ENCODE measurements around the gene GREB1.

GREB1 gene

GRCh38 chr2:11556101-11556806 lies 22.4 kb downstream of the GREB1 start:
- FAIRE-seq: no peak
- no peak for DNase-seq (ENCODE audit: insufficient read length, low spot score)

GRCh38 chr2:11558214-11558886 lies 24.5 kb downstream of the GREB1 start:
- FAIRE-seq: no peak
- no peak for DNase-seq (ENCODE audit: insufficient read length, low spot score)

GRCh38 chr2:11559066-11559785 lies 25.4 kb downstream of the GREB1 start:
- DNase-seq (ENCODE audit: insufficient read length, low spot score) (no peak), FAIRE-seq (no peak)

- FAIRE-seq (no peak), DNase-seq (ENCODE audit: insufficient read length, low spot score) (no peak)
Observed at GRCh38 chr2:11559786-11560155, 25.9 kb downstream of the GREB1 start.

GRCh38 chr2:11560806-11561205 lies 27.0 kb downstream of the GREB1 start:
- FAIRE-seq: no peak

GRCh38 chr2:11562011-11562410 lies 28.2 kb downstream of the GREB1 start:
- DNase-seq (ENCODE audit: insufficient read length, low spot score) (no peak), FAIRE-seq (no peak)

More at GRCh38 chr2:11560806-11561205, 27.0 kb downstream of the GREB1 start:
- DNase-seq (ENCODE audit: insufficient read length, low spot score): no peak

- no peak for DNase-seq (ENCODE audit: insufficient read length, low spot score)
- FAIRE-seq: no peak
Observed at GRCh38 chr2:11562476-11562875, 28.6 kb downstream of the GREB1 start.

GRCh38 chr2:11563784-11564666 lies 30.2 kb downstream of the GREB1 start:
- DNase-seq (ENCODE audit: insufficient read length, low spot score) (no peak), FAIRE-seq (no peak)

GRCh38 chr2:11564816-11565567 lies 31.1 kb downstream of the GREB1 start:
- DNase-seq (ENCODE audit: insufficient read length, low spot score): no peak
- FAIRE-seq: no peak

GRCh38 chr2:11566383-11566782 lies 32.5 kb downstream of the GREB1 start:
- DNase-seq (ENCODE audit: insufficient read length, low spot score) (no peak), FAIRE-seq (no peak)

- DNase-seq (ENCODE audit: insufficient read length, low spot score) (no peak), FAIRE-seq (no peak)
Observed at GRCh38 chr2:11567631-11568031, 33.8 kb downstream of the GREB1 start.

GRCh38 chr2:11568436-11568835 lies 34.6 kb downstream of the GREB1 start:
- no peak for FAIRE-seq
- no peak for DNase-seq (ENCODE audit: insufficient read length, low spot score)

- no peak for DNase-seq (ENCODE audit: insufficient read length, low spot score)
- FAIRE-seq: no peak
Observed at GRCh38 chr2:11569636-11570035, 35.8 kb downstream of the GREB1 start.

- FAIRE-seq (no peak), DNase-seq (ENCODE audit: insufficient read length, low spot score) (no peak)
Observed at GRCh38 chr2:11571170-11571569, 37.3 kb downstream of the GREB1 start.

- FAIRE-seq (no peak), DNase-seq (ENCODE audit: insufficient read length, low spot score) (no peak)
Observed at GRCh38 chr2:11572996-11573395, 39.2 kb downstream of the GREB1 start.

- DNase-seq (ENCODE audit: insufficient read length, low spot score): no peak
- no peak for FAIRE-seq
Observed at GRCh38 chr2:11573418-11574175, 39.8 kb downstream of the GREB1 start.

- FAIRE-seq (no peak), DNase-seq (ENCODE audit: insufficient read length, low spot score) (no peak)
Observed at GRCh38 chr2:11574176-11575046, 40.6 kb downstream of the GREB1 start.

GRCh38 chr2:11576398-11576797 lies 42.6 kb downstream of the GREB1 start:
- no peak for DNase-seq (ENCODE audit: insufficient read length, low spot score)
- FAIRE-seq: no peak

Measured in GM19239 (cell line).